Left ventricle myocardium inferior (tissue), 1 donor: ENCODE measurements around the gene ZNF280A. TPM values are rescaled to one million over a fixed set of nuclear protein-coding genes. Genes with fewer than 3 reads are reported as not detected.
"Not testable (repeated sequence)": the region's sequence is repeated elsewhere in the genome, so short reads cannot be mapped to it uniquely, and the experiment has no call there.

Experiments used
- DNase-seq: peaks from one replicate; pipeline ENCODE4 v3.0.0-alpha.2; 2020
- H3K27ac ChIP-seq: fragments of 200-600 bp; replicated peaks from 2 replicates; pipeline ENCODE4 v1.8.0; 2021
- H3K27me3 ChIP-seq: fragments of 200-600 bp; 2 replicates; pipeline ENCODE4 v1.8.0; 2021; ENCODE audit warnings: low read depth
- H3K36me3 ChIP-seq: fragments of 200-600 bp; 2 replicates; pipeline ENCODE4 v1.8.0; 2021
- H3K4me1 ChIP-seq: fragments of 200-600 bp; 2 replicates; pipeline ENCODE4 v1.8.0; 2021
- H3K4me3 ChIP-seq: fragments of 200-600 bp; 2 replicates; pipeline ENCODE4 v1.8.0; 2021; ENCODE audit warnings: mild to moderate bottlenecking, moderate library complexity
- H3K9me3 ChIP-seq: fragments of 200-600 bp; replicated peaks from 2 replicates; pipeline ENCODE4 v1.8.0; 2021
- intact Hi-C: fragments of 100-400 bp; cut with micrococcal nuclease; formaldehyde crosslinking; loops from one replicate; pipeline ENCODE4 v1.11.0; 2022
- total RNA-seq: library from RNA; stranded (reverse); fragmentation: NEBNext Ultra II Directional; extraction: Animal tissue kit (Norgen Biotek cat#: 25700); gene quantifications from one replicate; pipeline ENCODE4 v1.2.1, GENCODE V29; 2021
- TF ChIP-seq, protein P1 (sequence below): fragments of 200-600 bp; IDR thresholded peaks from 2 replicates; pipeline ENCODE4 v1.8.0; 2021; ENCODE audit warnings: antibody characterized with exemption, mild to moderate bottlenecking, borderline replicate concordance
- donor health status: DM: no; HTN: yes; CAD: no; lungs with severe emphysema.

ZNF280A gene
- total RNA-seq, 1 donor from 2014 or later = not detected

DNA sequence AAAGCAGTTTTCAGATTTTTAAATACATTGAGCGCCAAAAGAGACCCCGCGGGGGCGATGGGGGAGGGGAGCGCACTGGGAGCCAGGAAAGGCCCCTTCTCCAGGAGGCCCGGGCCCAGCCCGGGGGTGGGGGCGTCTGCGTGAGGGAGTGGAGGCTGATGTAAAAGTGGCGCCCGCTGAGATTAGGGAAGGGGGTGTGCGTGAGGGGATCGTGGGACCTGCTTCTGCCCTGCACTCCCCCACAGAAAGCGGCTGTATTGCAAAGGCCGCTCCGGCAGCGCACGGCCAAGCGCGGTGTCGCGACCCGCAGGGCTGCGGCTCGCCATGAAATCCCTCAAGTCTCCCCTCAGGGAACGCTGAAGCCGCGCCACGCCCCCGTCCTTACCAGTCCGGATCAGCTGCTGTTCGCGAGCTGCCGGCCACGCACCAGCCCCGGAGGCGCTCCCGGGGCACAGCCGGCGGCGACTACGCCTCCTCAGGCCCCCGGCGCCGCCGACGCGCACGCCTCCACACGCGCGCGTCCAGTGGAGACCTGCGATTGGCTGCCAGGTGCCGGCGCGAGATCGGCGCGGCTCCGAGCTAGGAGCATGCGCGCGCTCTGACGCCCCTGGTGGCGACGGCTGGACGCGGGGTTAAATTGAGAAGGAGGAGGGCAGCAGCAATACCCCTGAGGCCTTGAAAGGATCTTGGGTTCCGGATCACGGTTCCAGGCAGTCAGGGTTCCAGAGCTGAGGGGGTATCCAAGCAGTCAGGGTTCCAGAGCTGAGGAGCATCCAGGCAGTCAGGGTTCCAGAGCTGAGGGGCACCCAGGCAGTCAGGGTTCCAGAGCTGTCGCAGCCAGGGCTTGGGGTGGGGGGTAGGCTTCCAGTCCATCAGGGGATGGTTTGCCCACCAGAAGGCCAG, 11.5 kb downstream of the ZNF280A start, which contains the start of gene ZNF280B:
TSS of gene ZNF280B (minus strand) at position 469 of the 903 bp plus-strand sequence. CDS start 19,344 bp downstream, outside the sequence.
- no peaks in the 10 kb centered on the region for H3K36me3 ChIP-seq
- peaks cover 7% of the 10 kb centered on the region for H3K4me1 ChIP-seq
- TF ChIP-seq, protein P1, sequence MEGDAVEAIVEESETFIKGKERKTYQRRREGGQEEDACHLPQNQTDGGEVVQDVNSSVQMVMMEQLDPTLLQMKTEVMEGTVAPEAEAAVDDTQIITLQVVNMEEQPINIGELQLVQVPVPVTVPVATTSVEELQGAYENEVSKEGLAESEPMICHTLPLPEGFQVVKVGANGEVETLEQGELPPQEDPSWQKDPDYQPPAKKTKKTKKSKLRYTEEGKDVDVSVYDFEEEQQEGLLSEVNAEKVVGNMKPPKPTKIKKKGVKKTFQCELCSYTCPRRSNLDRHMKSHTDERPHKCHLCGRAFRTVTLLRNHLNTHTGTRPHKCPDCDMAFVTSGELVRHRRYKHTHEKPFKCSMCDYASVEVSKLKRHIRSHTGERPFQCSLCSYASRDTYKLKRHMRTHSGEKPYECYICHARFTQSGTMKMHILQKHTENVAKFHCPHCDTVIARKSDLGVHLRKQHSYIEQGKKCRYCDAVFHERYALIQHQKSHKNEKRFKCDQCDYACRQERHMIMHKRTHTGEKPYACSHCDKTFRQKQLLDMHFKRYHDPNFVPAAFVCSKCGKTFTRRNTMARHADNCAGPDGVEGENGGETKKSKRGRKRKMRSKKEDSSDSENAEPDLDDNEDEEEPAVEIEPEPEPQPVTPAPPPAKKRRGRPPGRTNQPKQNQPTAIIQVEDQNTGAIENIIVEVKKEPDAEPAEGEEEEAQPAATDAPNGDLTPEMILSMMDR = peak; percentile 50
- DNase-seq = peak; percentile 46
- no peak within 1 kb of the TSS for H3K27ac ChIP-seq
- intact Hi-C loops = no loop called here
- H3K9me3 ChIP-seq = peaks cover 33% of the 10 kb centered on the region
- peak within 1 kb of the TSS; percentile 68 for H3K4me3 ChIP-seq
- peaks cover 47% of the 10 kb centered on the region for H3K27me3 ChIP-seq

DNA sequence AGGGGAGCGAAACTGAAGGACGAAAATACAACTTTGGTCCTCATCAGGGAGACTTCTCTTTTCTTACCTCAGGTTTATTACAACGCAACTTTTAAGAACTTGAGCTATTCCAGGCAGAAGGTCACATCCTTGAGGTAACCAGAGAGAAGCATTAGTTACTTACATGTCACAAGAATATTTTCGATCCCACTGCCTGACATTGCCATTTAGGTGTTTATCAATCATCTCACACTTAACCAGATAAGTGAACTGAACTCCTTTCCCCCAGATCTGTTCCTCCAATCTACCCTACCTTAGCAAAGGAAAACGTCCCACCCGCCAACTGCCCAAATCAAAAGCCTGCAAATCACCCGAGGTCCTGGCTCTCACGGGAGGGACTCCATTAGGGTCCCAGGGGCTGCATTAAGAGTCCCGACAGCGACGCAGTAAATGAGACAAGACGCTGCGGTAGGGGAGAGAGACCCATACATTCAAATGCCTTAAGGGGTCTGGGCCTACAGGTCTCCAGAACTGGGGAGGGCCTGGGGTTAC, 12.3 kb downstream of the ZNF280A start:
- intact Hi-C loops = no loop called here
- Histone ChIP-seq H3K36me3 (no peaks in the 10 kb centered on the region), H3K9me3 (peaks cover 33% of the 10 kb centered on the region), H3K27me3 (peaks cover 40% of the 10 kb centered on the region), H3K27ac (no peak overlapping the region), H3K4me3 (peak overlapping the region; percentile 68), H3K4me1 (peaks cover 7% of the 10 kb centered on the region)
- TF ChIP-seq, protein P1 = no peak
- no peak for DNase-seq

DNA sequence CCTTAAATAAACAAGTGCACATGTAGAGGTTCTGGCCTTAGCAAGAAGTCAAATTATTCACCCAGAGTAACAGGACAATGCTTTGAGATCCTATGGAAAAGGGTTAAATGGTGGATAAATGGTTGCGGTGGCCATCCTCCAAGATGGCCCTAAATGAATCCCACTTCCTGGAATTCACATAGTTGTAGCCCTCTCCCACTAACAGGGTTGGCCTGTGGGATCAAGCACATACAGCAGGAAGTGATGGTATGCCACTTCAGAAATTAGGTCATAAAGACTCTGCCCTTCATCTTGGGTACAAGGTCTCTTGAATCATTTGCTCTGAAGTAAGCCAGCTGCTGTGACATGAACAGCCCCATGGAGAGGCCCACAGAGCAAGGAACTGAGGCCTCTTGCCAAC, 13.3 kb downstream of the ZNF280A start:
- TF ChIP-seq, protein P1 = no peak
- Histone ChIP-seq H3K36me3 (no peaks in the 10 kb centered on the region), H3K27ac (no peak overlapping the region), H3K27me3 (peaks cover 29% of the 10 kb centered on the region), H3K4me1 (peaks cover 7% of the 10 kb centered on the region), H3K9me3 (peaks cover 33% of the 10 kb centered on the region), H3K4me3 (no peak overlapping the region)
- intact Hi-C loops = no loop called here
- no peak for DNase-seq

DNA sequence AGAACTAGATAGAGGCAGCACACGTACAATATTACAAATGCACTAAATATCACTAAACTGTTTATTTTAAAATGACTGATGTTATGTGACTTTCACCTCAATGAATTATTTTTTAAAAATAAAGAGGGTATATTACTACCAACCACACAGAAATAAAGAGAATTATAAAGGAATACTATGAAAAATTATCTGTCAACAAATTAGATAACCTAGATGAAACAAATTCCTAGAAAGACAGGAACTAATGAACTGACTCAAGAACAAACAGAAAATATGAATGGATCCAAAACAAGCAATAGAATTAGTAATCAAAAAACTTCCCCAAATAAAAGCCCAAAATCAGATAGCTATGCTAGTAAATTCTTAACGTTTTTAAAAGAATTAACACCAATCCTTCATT, 21.8 kb downstream of the ZNF280A start:
- no peak for DNase-seq
- Histone ChIP-seq H3K36me3 (no peaks in the 10 kb centered on the region), H3K9me3 (no peaks in the 10 kb centered on the region), H3K4me1 (no peaks in the 10 kb centered on the region), H3K27ac (no peak overlapping the region), H3K4me3 (no peak overlapping the region), H3K27me3 (no peaks in the 10 kb centered on the region)
- TF ChIP-seq, protein P1 = no peak
- intact Hi-C loops = no loop called here

DNA sequence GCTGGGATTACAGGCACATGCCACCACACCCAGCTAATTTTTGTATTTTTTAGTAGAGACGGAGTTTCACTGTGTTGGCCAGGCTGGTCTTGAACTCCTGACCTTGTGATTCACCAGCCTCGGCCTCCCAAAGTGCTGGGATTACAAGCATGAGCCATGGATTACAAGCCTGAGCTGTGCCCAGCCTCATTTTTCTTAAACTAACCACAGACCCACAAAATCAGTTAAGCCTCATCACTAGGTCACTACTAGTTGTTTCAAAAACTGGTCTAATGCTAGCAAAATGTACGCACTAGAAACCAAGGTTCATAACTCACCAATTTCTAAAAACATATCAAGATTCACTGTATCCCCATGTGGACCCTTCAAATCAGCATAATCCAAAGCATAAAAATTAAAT, 28.5 kb downstream of the ZNF280A start:
- DNase-seq, H3K27me3 ChIP-seq, H3K27ac ChIP-seq, H3K4me1 ChIP-seq, H3K36me3 ChIP-seq, H3K4me3 ChIP-seq, intact Hi-C loops, H3K9me3 ChIP-seq: not testable (repeated sequence)

DNA sequence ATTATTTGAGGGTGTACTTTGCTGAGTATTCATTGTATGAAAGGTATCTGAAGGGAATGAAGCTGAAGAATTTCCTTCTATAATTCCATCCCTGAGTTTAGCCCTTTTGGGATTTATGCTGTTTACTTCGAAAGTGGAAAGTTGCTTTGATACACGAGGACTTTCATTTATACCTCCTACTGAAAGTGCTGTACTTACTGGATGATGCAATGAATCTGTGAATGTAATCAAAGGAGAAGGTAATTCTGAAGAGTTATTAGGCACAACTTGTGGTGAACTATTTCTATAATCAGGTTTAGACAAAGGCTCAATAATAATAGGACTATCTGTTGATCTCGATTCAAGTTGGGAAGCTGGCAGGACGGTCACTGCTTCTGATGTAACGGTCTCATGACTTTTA, 31.3 kb downstream of the ZNF280A start:
- intact Hi-C loops = no loop called here
- Histone ChIP-seq H3K4me1 (peaks cover 11% of the 10 kb centered on the region), H3K9me3 (no peaks in the 10 kb centered on the region), H3K4me3 (no peak overlapping the region), H3K27ac (no peak overlapping the region), H3K36me3 (no peaks in the 10 kb centered on the region), H3K27me3 (no peaks in the 10 kb centered on the region)
- DNase-seq = no peak
- TF ChIP-seq, protein P1 = no peak
